ENCODE measurements around the gene DACT2. TPM values are rescaled to one million over a fixed set of nuclear protein-coding genes. Genes with fewer than 3 reads are reported as not detected.
A peak's percentile ranks its signal among the peaks of the same experiment; 100 is the strongest.

DACT2 gene
- total and polyA plus RNA-seq, 2 experiments from 2014 or later, result 0.32 to 0.71 TPM

- Histone ChIP-seq H3K36me3 (no peaks in the 10 kb centered on the region), H3K27me3 (peaks cover 6% of the 10 kb centered on the region), H3K4me3 (no peak overlapping the region), H3K4me1 (ENCODE audit: low read depth) (no peaks in the 10 kb centered on the region), H3K27ac (no peak overlapping the region), H3K9me3 (ENCODE audit: low read depth) (no peaks in the 10 kb centered on the region)
- TF ChIP-seq CTCF (IDR thresholded peaks at IDR 0.05; ENCODE audit: low read depth, low read length), result no peak
- DNase-seq (ENCODE audit: low read depth in 1 of 2, low spot score in 1 of 2), result no peak
Measured at GRCh38 chr6:168333989-168334388, 14.4 kb upstream of the DACT2 start.

- Histone ChIP-seq H3K9me3 (ENCODE audit: low read depth) (no peaks in the 10 kb centered on the region), H3K4me3 (no peak overlapping the region), H3K36me3 (no peaks in the 10 kb centered on the region), H3K27me3 (peaks cover 6% of the 10 kb centered on the region), H3K4me1 (ENCODE audit: low read depth) (no peaks in the 10 kb centered on the region), H3K27ac (no peak overlapping the region)
- TF ChIP-seq CTCF (IDR thresholded peaks at IDR 0.05; ENCODE audit: low read depth, low read length), result no peak
- no peak for DNase-seq (ENCODE audit: low read depth in 1 of 2, low spot score in 1 of 2)
Measured at GRCh38 chr6:168333491-168333890, 13.9 kb upstream of the DACT2 start.

- H3K4me1 ChIP-seq (ENCODE audit: low read depth), result no peaks in the 10 kb centered on the region
- no peak for DNase-seq (ENCODE audit: low read depth in 1 of 2, low spot score in 1 of 2)
- no peak overlapping the region for H3K27ac ChIP-seq
- H3K9me3 ChIP-seq (ENCODE audit: low read depth), result no peaks in the 10 kb centered on the region
- peaks cover 6% of the 10 kb centered on the region for H3K27me3 ChIP-seq
- H3K4me3 ChIP-seq, result no peak overlapping the region
- peak; percentile 39 for TF ChIP-seq CTCF (IDR thresholded peaks at IDR 0.05; ENCODE audit: low read depth, low read length)
- no peaks in the 10 kb centered on the region for H3K36me3 ChIP-seq
Measured at GRCh38 chr6:168333039-168333438, 13.5 kb upstream of the DACT2 start.

GRCh38 chr6:168332020-168332419 is 12.4 kb upstream of the DACT2 start:
- H3K27ac ChIP-seq, result no peak overlapping the region
- TF ChIP-seq CTCF (IDR thresholded peaks at IDR 0.05; ENCODE audit: low read depth, low read length), result no peak
- no peaks in the 10 kb centered on the region for H3K9me3 ChIP-seq (ENCODE audit: low read depth)
- H3K36me3 ChIP-seq, result no peaks in the 10 kb centered on the region
- H3K4me3 ChIP-seq, result no peak overlapping the region
- H3K27me3 ChIP-seq, result peaks cover 6% of the 10 kb centered on the region
- H3K4me1 ChIP-seq (ENCODE audit: low read depth), result no peaks in the 10 kb centered on the region
- no peak for DNase-seq (ENCODE audit: low read depth in 1 of 2, low spot score in 1 of 2)

GRCh38 chr6:168331058-168331457 is 11.5 kb upstream of the DACT2 start:
- DNase-seq (ENCODE audit: low read depth in 1 of 2, low spot score in 1 of 2), result peak in 1 of 2 donors; percentile 53
- H3K27me3 ChIP-seq, result peaks cover 6% of the 10 kb centered on the region
- no peak overlapping the region for H3K27ac ChIP-seq
- no peaks in the 10 kb centered on the region for H3K9me3 ChIP-seq (ENCODE audit: low read depth)
- H3K4me3 ChIP-seq, result no peak overlapping the region
- no peaks in the 10 kb centered on the region for H3K4me1 ChIP-seq (ENCODE audit: low read depth)
- no peak for TF ChIP-seq CTCF (IDR thresholded peaks at IDR 0.05; ENCODE audit: low read depth, low read length)
- H3K36me3 ChIP-seq, result no peaks in the 10 kb centered on the region

GRCh38 chr6:168330403-168330802 is 10.8 kb upstream of the DACT2 start:
- H3K27ac ChIP-seq, result no peak overlapping the region
- peaks cover 6% of the 10 kb centered on the region for H3K27me3 ChIP-seq
- no peak for TF ChIP-seq CTCF (IDR thresholded peaks at IDR 0.05; ENCODE audit: low read depth, low read length)
- H3K4me1 ChIP-seq (ENCODE audit: low read depth), result no peaks in the 10 kb centered on the region
- no peaks in the 10 kb centered on the region for H3K9me3 ChIP-seq (ENCODE audit: low read depth)
- no peak overlapping the region for H3K4me3 ChIP-seq
- DNase-seq (ENCODE audit: low read depth in 1 of 2, low spot score in 1 of 2), result no peak
- no peaks in the 10 kb centered on the region for H3K36me3 ChIP-seq
